GM15510 (cell line): ENCODE data around the gene RGS19.
A peak's percentile ranks its signal among the peaks of the same experiment; 100 is the strongest.

ENCODE experiments used
- POLR2A ChIP-seq: IDR thresholded peaks from 3 replicates; pipeline ENCODE4 v1.6.1; 2011; ENCODE audit warnings: borderline replicate concordance; ENCODE audit not compliant: insufficient read length; ENCODE audit errors: extremely low read depth

Gene RGS19

DNA sequence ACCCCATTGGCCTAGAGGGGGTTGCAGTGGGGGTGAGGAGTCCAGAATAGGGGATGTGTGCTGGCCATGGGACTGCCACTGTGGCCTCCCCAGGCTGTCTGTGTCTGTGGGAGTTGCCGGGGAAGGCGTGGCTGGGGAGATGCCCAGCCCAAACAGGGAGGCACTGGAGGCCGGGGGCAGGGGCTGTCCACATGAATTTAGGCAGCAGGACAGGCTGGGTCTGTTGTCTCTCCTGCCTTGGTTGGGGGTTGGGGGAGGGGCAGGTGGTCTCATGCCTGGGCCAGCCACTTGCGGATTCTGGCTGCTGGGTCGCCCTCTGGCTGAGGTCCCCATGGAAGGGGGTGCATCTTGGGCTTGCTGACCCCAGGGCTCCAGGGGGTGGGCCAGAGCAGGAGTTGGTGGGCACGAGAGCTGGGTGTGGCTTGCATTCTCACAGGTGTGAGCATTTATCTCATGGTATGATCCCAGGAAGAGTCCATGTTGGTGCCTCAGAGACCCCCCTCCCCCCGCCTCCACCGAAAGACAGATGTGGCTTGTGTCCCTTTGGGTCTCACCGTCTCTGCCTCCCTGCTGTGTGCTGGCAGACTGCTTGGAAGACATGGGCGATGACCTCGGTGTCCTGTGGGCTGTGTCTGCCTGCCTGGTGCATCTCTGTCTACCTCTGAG is 33.8 kb downstream of the RGS19 start:
- no peak for TF ChIP-seq POLR2A

DNA sequence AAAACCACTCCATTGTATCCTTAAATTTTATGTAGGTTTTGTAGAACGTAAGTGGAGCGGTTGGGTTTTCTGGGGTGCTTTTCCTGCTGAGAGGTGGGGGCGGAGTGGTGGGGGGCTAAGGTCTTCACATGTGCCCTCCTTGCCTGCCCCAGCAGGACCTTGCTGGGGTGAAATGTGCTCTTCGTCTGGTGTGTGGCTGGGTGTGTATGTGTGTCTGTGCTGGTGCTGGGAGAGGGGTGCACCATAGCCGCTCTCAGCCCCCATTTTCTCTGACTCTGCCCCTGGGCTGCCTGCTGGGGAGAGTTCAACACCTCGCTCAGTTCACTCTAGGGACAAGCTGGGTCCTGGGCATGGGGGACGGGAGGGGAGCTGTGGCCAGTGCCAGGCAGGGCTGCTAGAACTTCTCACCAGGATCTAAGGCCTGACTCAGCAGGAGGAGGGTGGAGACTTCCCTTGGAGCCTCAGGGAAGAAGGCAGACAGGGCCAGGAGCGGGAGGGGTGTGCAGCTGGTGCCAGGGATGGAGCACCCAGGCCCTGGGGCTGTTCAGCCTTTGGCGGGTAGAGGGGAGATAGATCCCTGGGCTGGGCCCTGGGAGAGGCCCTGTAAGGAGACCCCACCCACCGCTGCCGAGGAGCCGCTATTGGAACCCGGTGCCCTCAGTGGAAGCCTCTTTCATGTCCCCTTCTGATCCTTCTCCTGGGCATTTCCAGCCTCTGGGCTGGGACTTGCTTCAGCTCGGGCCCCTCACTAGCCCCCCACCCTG is 34.7 kb downstream of the RGS19 start:
- TF ChIP-seq POLR2A: no peak

DNA sequence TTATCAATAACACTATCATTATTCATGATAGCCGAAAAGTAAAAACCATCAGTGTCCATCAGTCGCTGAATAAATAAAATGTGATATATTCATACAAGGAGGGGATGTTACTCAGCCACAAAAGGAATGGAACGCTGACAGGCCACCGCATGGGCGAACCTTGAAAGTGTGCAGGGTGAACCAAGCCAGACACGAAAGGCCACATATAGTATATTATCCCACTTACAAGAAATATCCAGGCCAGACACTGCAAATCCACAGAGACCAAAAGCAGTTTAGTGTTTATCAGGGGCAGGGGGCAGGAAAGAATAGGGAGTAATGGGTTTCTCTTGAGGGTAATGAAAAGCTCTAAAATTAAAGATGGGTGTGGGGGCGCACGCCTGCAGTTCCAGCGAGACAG is 35.5 kb downstream of the RGS19 start:
- no peak for TF ChIP-seq POLR2A

DNA sequence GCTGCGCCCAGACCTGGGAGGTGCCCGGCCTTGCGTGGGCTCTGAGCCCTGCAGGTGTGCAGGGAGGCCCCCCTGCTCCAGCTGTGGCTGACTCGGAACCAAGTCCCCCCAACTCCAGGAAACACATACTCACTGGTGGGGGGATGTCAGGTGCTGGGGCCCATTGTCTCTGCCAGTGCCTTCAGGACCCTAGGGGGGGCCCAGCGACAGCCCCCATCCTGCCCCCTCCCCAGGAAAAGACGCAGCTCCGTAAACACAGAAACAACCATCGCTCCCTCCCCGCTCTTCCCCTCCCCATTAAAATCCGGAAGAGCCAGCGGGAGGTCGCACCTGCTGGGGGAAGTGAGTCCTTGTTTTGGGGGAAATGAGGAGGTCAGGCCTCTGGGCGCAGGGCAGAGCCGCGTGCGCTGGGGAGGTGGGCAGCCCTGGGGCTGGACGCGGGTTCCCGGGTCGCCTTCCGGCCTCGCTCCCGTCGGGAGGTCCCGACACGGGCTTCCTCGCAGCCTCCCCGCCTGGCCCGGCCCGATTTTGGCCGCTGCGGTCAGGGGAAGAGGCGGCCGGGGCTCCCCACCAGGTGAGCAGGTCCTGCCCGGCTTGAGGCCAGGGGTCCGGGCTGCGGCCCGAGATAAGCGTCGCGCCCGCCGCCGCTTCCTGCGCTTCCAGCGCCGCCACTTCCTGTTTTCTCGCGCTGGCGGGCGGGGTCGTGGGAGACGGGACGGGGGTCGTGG is 37.1 kb downstream of the RGS19 start:
- TF ChIP-seq POLR2A: no peak

DNA sequence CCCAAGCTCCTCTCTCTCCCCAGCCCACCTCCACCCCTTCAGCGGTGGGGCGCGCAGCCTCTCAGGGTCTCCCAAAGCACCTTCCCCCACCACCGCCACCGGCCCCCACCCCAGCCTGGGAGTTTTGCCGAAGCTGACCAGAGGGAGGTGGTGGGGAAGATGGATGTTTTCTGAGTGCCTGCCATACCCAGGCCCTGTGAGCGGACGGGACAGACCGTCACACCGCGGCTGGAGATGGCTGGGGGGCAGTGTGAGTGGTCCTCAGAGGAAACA is 37.6 kb downstream of the RGS19 start:
- no peak for TF ChIP-seq POLR2A

DNA sequence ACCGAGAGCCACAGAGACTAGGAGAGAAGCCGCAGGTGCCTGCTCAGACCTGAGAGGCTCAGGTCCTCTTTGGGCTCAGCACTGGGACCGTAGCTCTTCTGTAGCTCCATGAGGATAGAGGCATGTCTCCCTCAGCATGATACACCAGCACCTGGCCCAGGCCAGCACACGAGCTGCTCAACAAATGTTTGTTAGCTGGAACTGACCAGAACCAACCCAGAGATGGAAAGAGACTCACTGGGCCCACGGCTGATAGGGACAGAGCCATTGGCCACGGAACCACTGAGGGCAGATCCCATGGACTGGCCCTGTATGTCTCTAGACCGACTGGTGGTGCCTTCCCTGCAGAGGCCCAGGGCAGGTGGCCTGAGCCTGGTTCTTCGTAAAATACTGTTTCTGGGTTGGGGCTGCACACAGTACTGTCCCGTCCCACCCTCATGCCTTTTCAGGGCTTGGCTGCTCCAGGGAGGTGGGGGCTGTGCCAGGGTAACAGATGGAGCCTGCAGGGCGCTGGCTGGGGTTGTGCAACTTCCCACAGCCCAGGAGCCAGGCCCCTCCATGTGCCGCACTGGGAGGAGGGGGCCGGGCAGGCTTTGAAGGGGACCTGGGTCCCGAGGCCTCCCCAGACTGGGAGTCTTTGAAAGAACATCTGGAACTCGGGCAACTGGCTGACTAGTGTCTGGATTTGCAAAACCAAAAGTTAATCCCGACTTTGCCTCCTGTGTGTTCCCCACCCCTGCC is 38.1 kb downstream of the RGS19 start:
- TF ChIP-seq POLR2A: no peak

DNA sequence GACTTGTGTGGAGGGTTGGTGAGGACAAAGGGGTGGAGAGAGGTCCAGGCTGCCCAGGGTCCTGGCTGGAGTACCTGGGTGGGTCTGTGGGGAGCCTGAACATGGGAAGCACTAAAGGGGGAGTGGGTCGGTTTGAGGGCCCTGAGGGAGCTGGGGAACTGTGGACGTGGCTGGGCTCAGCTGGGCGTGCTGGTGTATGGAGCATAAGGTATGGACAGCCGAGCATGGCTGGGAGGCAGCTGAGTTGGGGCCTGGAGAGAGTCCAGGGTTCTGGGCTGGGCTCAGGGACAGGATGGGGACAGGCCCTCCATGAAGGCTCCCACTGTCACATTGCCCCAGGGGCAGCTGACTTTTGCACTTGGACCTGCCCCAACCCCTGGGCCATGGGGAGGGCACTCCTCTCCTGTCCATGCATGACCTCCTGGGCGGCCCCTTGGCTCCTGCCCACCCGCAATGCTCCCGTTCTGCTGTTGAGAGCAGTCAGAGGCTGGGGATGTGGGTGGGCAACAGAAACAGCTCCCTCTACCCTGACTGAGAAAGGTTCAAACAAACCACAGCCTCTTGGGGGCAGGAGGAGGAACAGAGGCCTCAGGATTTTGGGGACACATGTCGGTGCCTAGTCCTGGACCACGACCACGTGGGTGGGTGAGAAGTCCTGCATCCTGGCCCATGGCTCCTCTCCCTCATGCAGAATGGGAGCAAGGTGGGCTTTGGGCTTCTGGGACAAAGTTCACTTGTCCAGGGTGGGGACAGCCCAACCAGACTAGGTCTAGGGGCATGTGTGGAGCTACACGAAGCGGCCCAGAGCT is 38.9 kb downstream of the RGS19 start:
- TF ChIP-seq POLR2A: no peak

DNA sequence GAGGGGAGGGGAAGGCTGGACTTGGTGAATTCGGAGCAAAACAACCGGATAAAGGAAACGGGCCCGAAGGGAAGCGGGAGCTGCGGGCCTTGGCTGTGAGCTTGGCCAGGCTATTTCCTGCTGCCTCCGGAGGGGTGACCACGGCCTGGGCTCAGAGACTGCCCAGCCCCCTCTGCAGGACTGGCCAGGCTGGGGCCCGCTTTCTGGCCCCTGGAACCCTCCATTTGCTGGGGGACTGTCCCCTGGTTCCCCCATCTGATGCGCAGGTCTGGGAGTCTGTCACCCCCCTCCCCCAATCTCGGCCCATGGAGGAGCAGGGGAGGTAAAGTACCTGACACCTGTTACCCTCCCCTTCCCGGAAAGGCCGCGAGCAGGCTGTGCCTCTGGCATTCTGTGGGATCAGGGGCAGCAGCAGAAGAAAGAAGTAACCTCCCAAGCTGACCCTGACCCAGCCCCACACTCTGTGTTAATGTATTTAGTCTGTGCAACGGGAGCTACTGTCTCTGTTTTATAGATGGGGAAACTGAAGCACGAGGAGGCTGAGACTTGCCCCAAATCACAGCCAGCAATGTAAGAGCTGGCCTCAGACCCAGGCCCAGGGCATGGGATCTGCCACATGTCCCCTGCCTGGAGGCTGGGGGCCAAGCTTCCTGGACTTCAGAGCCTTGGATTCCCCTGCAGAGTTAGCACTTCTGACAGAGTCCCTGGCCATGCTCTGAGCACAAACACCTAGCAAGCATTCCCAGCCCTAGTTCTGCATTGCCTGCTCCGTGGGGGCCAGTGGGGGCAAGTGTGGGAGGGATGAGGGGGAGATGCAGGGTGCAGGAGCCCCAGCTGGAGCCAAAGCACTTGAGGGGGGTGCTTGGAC is 39.8 kb downstream of the RGS19 start:
- TF ChIP-seq POLR2A: no peak

DNA sequence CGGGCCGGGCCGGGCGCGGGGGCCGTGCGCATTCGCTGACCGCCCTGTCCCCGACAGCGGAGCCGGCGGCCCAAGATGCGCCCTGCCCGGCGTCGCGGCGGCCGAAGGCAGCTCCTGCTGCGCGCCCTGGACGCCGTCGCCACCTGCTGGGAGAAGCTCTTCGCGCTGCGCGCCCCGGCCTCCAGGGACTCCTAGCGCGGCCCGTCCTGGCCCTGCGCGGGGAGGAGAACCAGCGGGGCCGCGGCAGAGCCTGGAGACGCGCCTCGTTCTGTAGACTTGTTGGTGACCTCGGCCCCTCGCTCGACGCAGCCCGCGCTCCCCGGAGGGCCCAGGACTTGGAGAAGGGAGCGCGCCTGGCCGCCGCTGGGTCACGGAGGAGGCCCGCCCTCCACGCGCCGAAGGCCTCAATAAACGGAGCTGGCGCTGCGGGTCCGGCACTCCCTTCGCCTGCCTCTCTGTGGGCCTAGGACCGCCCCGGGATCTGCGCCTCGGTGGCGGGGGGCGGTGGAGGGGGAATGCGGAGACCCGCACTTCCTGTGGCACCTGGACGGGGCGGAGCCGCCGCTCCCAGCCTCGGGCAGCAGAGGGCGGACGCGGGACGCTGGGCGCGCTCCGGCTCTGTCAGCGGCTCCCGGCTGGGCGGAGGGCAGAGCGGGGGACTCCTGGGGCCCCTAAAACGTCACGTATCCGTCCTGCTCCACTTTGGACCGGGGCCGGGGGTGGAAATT is 40.6 kb downstream of the RGS19 start:
- TF ChIP-seq POLR2A: peak; percentile 12

DNA sequence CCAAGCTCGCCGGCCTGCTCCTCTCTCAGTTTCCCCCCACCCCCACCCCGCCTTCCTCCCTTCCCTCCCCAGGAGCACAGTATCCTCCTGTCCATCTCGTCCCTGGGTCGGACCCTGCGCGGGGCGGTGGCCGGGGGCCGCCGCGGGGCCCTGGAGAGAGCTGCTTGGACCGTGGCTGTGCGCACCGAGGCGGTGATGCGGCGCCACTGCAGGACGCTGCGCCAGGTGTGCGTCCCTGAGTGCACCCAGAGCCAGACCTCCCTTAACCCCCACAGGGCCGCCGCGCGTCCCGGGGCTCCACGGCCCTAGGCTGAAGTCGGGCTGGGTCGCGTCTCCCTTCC is 41.1 kb downstream of the RGS19 start:
- no peak for TF ChIP-seq POLR2A

DNA sequence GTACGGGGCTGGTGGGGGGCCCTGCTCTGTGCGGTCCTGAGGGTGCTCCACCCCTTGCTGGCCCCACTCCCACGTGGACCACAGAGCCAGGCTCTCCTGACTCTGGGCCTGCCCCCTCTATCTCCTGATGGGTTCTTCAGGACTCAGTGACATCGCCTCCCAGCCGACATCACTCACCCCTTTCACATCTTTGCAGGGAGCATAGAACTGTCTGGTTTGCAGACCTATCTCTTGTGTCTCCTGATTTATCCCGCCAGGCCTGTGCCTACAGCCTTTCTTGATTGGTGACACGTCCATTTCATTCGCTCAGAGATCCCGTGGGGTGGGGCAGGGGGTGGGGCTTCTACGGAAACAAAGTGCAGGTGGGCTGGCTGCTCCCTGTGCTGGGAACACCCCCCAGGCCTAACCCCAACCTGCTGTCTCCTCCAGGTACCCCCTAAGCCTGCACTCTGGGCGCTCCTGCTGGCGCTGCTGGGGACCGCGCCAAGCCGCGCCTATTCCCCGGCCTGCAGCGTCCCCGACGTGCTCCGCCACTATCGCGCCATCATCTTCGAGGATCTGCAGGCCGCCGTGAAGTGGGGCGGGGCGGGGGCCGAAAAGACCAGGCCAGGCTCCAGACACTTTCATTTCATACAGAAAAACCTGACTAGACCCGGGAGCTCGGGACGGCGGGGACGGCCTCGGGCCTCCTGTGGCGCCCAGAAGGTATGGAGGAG is 41.7 kb downstream of the RGS19 start:
- TF ChIP-seq POLR2A: no peak

DNA sequence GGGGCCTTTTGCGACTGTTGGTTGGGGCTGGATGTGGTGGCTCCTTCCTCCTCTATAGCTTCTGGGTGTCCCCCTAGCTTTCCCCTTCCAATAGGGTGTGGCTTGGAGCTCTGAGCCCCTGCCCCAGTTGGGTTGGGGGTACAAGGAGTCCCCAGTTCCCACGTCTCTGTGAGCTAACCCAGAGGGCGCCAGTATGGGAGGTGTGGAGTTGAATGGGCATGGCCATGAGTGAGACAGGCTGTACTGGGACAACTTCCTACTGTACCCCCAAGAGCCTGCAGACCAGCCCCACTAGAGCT is 42.2 kb downstream of the RGS19 start:
- TF ChIP-seq POLR2A: no peak
